ENCODE results near the gene DEFB119. TPM values are rescaled to one million over a fixed set of nuclear protein-coding genes. Genes with fewer than 3 reads are reported as not detected.
"Not testable (repeated sequence)": the region's sequence is repeated elsewhere in the genome, so short reads cannot be mapped to it uniquely, and the experiment has no call there.

The DEFB119 gene
- total and polyA plus RNA-seq, 4 donors = not detected

- no peak for DNase-seq (ENCODE audit: low read depth in 4 of 6, low spot score in 6 of 6)
- no peaks in the 10 kb centered on the region for H3K36me3 ChIP-seq (ENCODE audit: control insufficient read depth, insufficient read depth, low read length)
- WGBS (ENCODE audit: insufficient coverage) = 40% methylated on average over 1 of the region's 1 CpG
- no peak overlapping the region for H3K4me3 ChIP-seq (ENCODE audit: low read depth, low read length)
- peaks cover 3% of the 10 kb centered on the region for H3K9me3 ChIP-seq (ENCODE audit: control insufficient read depth, insufficient read depth, low read length)
- H3K4me1 ChIP-seq (ENCODE audit: control insufficient read depth, insufficient read depth, low read length) = no peaks in the 10 kb centered on the region
- no peak overlapping the region for H3K27ac ChIP-seq (ENCODE audit: low read depth, low read length)
- no peaks in the 10 kb centered on the region for H3K27me3 ChIP-seq (ENCODE audit: control insufficient read depth, insufficient read depth, low read length)
Observed at GRCh38 chr20:31403886-31404285, 13.5 kb upstream of the DEFB119 start.

DNA sequence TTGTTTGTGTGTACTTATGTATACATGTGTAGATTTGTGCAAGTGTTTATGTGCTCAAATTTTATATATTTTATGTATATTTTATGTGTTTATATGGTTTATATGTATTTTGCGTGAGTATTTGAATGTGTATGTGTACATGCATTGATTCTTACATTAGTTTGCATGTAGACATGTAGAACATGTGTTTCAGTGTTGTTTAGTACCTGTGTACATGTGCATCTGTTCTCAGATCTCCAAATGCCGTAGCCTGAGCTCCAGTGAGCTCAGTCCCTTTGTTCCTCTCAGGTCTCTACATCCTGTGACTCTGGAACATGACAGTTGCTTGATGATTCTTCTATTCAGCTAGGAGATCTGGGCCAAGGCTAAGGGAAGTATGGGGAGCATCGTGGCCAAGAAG, 4.5 kb upstream of the DEFB119 start:
- no peaks in the 10 kb centered on the region for H3K9me3 ChIP-seq (ENCODE audit: control insufficient read depth, insufficient read depth, low read length)
- WGBS (ENCODE audit: insufficient coverage) = 18% methylated on average over 1 of the region's 3 CpGs
- H3K27ac ChIP-seq (ENCODE audit: low read depth, low read length) = no peak overlapping the region

GRCh38 chr20:31392836-31393235, 2.4 kb upstream of the DEFB119 start:
- H3K27ac ChIP-seq (ENCODE audit: low read depth, low read length) = no peak overlapping the region
- DNase-seq (ENCODE audit: low read depth in 4 of 6, low spot score in 6 of 6) = no peak
- whole genome bisulfite sequencing (ENCODE audit: insufficient coverage) = no CpG with 5 or more reads among the region's 2 CpGs
- no peaks in the 10 kb centered on the region for H3K36me3 ChIP-seq (ENCODE audit: control insufficient read depth, insufficient read depth, low read length)
- H3K4me3 ChIP-seq (ENCODE audit: low read depth, low read length) = no peak overlapping the region
- no peaks in the 10 kb centered on the region for H3K4me1 ChIP-seq (ENCODE audit: control insufficient read depth, insufficient read depth, low read length)
- no peaks in the 10 kb centered on the region for H3K9me3 ChIP-seq (ENCODE audit: control insufficient read depth, insufficient read depth, low read length)
- H3K27me3 ChIP-seq (ENCODE audit: control insufficient read depth, insufficient read depth, low read length) = no peaks in the 10 kb centered on the region

More for the DNA sequence above, 4.5 kb upstream of the DEFB119 start:
- no peak for DNase-seq (ENCODE audit: low read depth in 4 of 6, low spot score in 6 of 6)
- Histone ChIP-seq H3K36me3 (ENCODE audit: control insufficient read depth, insufficient read depth, low read length) (no peaks in the 10 kb centered on the region), H3K27me3 (ENCODE audit: control insufficient read depth, insufficient read depth, low read length) (no peaks in the 10 kb centered on the region), H3K4me1 (ENCODE audit: control insufficient read depth, insufficient read depth, low read length) (no peaks in the 10 kb centered on the region), H3K4me3 (ENCODE audit: low read depth, low read length) (no peak overlapping the region)

GRCh38 chr20:31374346-31374745, 16.0 kb downstream of the DEFB119 start:
- no CpG with 5 or more reads among the region's 2 CpGs for WGBS (ENCODE audit: insufficient coverage)

GRCh38 chr20:31368301-31368700, 22.1 kb downstream of the DEFB119 start, which contains the start of gene DEFB118:
Gene DEFB118, plus strand, starts transcription at chr20:31368601. Its CDS starts 50 bp downstream, at chr20:31368651.
- 57% methylated on average over 1 of the region's 2 CpGs for WGBS (ENCODE audit: insufficient coverage)

More at GRCh38 chr20:31374346-31374745, 16.0 kb downstream of the DEFB119 start:
- peaks cover 3% of the 10 kb centered on the region for H3K9me3 ChIP-seq (ENCODE audit: control insufficient read depth, insufficient read depth, low read length)
- DNase-seq (ENCODE audit: low read depth in 4 of 6, low spot score in 6 of 6) = no peak
- H3K27me3 ChIP-seq (ENCODE audit: control insufficient read depth, insufficient read depth, low read length) = no peaks in the 10 kb centered on the region
- H3K36me3 ChIP-seq (ENCODE audit: control insufficient read depth, insufficient read depth, low read length) = no peaks in the 10 kb centered on the region
- H3K4me3 ChIP-seq (ENCODE audit: low read depth, low read length) = no peak overlapping the region
- H3K27ac ChIP-seq (ENCODE audit: low read depth, low read length) = no peak overlapping the region
- H3K4me1 ChIP-seq (ENCODE audit: control insufficient read depth, insufficient read depth, low read length) = no peaks in the 10 kb centered on the region

GRCh38 chr20:31364272-31364671, 26.1 kb downstream of the DEFB119 start:
- H3K4me1 ChIP-seq (ENCODE audit: control insufficient read depth, insufficient read depth, low read length); H3K27me3 ChIP-seq (ENCODE audit: control insufficient read depth, insufficient read depth, low read length); H3K36me3 ChIP-seq (ENCODE audit: control insufficient read depth, insufficient read depth, low read length); H3K4me3 ChIP-seq (ENCODE audit: low read depth, low read length); H3K27ac ChIP-seq (ENCODE audit: low read depth, low read length); DNase-seq (ENCODE audit: low read depth in 4 of 6, low spot score in 6 of 6); H3K9me3 ChIP-seq (ENCODE audit: control insufficient read depth, insufficient read depth, low read length): not testable (repeated sequence)
- 78% methylated on average over 3 of the region's 5 CpGs for WGBS (ENCODE audit: insufficient coverage)

More at GRCh38 chr20:31368301-31368700, 22.1 kb downstream of the DEFB119 start, which contains the start of gene DEFB118:
- no peaks in the 10 kb centered on the region for H3K36me3 ChIP-seq (ENCODE audit: control insufficient read depth, insufficient read depth, low read length)
- DNase-seq (ENCODE audit: low read depth in 4 of 6, low spot score in 6 of 6) = no peak
- H3K4me1 ChIP-seq (ENCODE audit: control insufficient read depth, insufficient read depth, low read length) = no peaks in the 10 kb centered on the region
- H3K27ac ChIP-seq (ENCODE audit: low read depth, low read length) = no peak within 1 kb of the TSS
- no peaks in the 10 kb centered on the region for H3K27me3 ChIP-seq (ENCODE audit: control insufficient read depth, insufficient read depth, low read length)
- no peaks in the 10 kb centered on the region for H3K9me3 ChIP-seq (ENCODE audit: control insufficient read depth, insufficient read depth, low read length)
- no peak within 1 kb of the TSS for H3K4me3 ChIP-seq (ENCODE audit: low read depth, low read length)

GRCh38 chr20:31363295-31363694, 27.1 kb downstream of the DEFB119 start:
- no peak for DNase-seq (ENCODE audit: low read depth in 4 of 6, low spot score in 6 of 6)
- H3K9me3 ChIP-seq (ENCODE audit: control insufficient read depth, insufficient read depth, low read length) = no peaks in the 10 kb centered on the region
- H3K27me3 ChIP-seq (ENCODE audit: control insufficient read depth, insufficient read depth, low read length) = no peaks in the 10 kb centered on the region
- H3K4me3 ChIP-seq (ENCODE audit: low read depth, low read length) = no peak overlapping the region
- no CpG with 5 or more reads among the region's 4 CpGs for WGBS (ENCODE audit: insufficient coverage)
- no peaks in the 10 kb centered on the region for H3K4me1 ChIP-seq (ENCODE audit: control insufficient read depth, insufficient read depth, low read length)
- H3K36me3 ChIP-seq (ENCODE audit: control insufficient read depth, insufficient read depth, low read length) = no peaks in the 10 kb centered on the region
- no peak overlapping the region for H3K27ac ChIP-seq (ENCODE audit: low read depth, low read length)

GRCh38 chr20:31355981-31356380, 34.4 kb downstream of the DEFB119 start:
- WGBS (ENCODE audit: insufficient coverage) = 57% methylated on average over 1 of the region's 1 CpG
- H3K27ac ChIP-seq (ENCODE audit: low read depth, low read length) = no peak overlapping the region
- DNase-seq (ENCODE audit: low read depth in 4 of 6, low spot score in 6 of 6) = no peak
- no peaks in the 10 kb centered on the region for H3K4me1 ChIP-seq (ENCODE audit: control insufficient read depth, insufficient read depth, low read length)
- no peaks in the 10 kb centered on the region for H3K27me3 ChIP-seq (ENCODE audit: control insufficient read depth, insufficient read depth, low read length)
- H3K9me3 ChIP-seq (ENCODE audit: control insufficient read depth, insufficient read depth, low read length) = no peaks in the 10 kb centered on the region
- H3K4me3 ChIP-seq (ENCODE audit: low read depth, low read length) = no peak overlapping the region
- no peaks in the 10 kb centered on the region for H3K36me3 ChIP-seq (ENCODE audit: control insufficient read depth, insufficient read depth, low read length)

DNA sequence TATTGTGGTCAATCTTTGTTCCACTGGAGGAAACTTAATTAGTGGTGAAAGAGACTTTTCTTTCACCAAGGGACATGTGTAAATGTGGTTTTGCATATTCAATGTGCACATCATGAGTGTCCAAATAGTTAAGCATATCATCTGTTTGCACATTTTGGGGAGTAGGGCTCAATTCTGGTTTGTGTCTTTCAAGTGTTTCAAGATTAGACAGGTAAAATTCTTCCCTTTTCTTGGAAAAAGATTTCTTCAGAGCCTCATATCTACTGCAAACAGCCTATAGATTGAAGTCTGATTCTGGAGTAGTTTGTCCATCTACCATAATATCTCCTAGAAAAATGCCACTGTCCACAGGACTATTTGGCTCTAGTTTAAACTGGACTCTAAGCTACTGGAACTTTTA, 48.9 kb downstream of the DEFB119 start:
- no peak overlapping the region for H3K4me3 ChIP-seq (ENCODE audit: low read depth, low read length)

GRCh38 chr20:31330893-31331292, 59.5 kb downstream of the DEFB119 start:
- Histone ChIP-seq H3K9me3 (ENCODE audit: control insufficient read depth, insufficient read depth, low read length) (peaks cover 3% of the 10 kb centered on the region), H3K4me3 (ENCODE audit: low read depth, low read length) (no peak overlapping the region), H3K36me3 (ENCODE audit: control insufficient read depth, insufficient read depth, low read length) (no peaks in the 10 kb centered on the region), H3K27ac (ENCODE audit: low read depth, low read length) (no peak overlapping the region), H3K4me1 (ENCODE audit: control insufficient read depth, insufficient read depth, low read length) (no peaks in the 10 kb centered on the region), H3K27me3 (ENCODE audit: control insufficient read depth, insufficient read depth, low read length) (no peaks in the 10 kb centered on the region)
- no peak for DNase-seq (ENCODE audit: low read depth in 4 of 6, low spot score in 6 of 6)

More for the DNA sequence above, 48.9 kb downstream of the DEFB119 start:
- Histone ChIP-seq H3K4me1 (ENCODE audit: control insufficient read depth, insufficient read depth, low read length) (no peaks in the 10 kb centered on the region), H3K9me3 (ENCODE audit: control insufficient read depth, insufficient read depth, low read length) (peaks cover 4% of the 10 kb centered on the region), H3K36me3 (ENCODE audit: control insufficient read depth, insufficient read depth, low read length) (no peaks in the 10 kb centered on the region), H3K27ac (ENCODE audit: low read depth, low read length) (no peak overlapping the region), H3K27me3 (ENCODE audit: control insufficient read depth, insufficient read depth, low read length) (no peaks in the 10 kb centered on the region)
- DNase-seq (ENCODE audit: low read depth in 4 of 6, low spot score in 6 of 6) = no peak
